Stimulated activated CD4-positive, alpha-beta T cell treated with anti-CD3 and anti-CD28 coated beads, Interleukin-15, amount 100 ng/mL, for 1 hour (primary cell): Measurements from ENCODE around the gene ING1.
"Not testable (repeated sequence)": the region's sequence is repeated elsewhere in the genome, so short reads cannot be mapped to it uniquely, and the experiment has no call there.

Experiments used
- DNase-seq, 2 donors: peaks; one replicate each; pipeline ENCODE4 v3.0.0-alpha.2; 2020; ENCODE audit warnings: low read depth in 1 of 2, low spot score in 1 of 2

ING1 gene

GRCh38 chr13:110690516-110690915 lies 23.0 kb upstream of the ING1 start:
- no peak for DNase-seq

- not testable (repeated sequence) for DNase-seq
Observed at GRCh38 chr13:110695774-110696173, 17.7 kb upstream of the ING1 start.

GRCh38 chr13:110696776-110697175 lies 16.7 kb upstream of the ING1 start:
- DNase-seq, result no peak

- DNase-seq, result no peak
Observed at GRCh38 chr13:110697842-110698241, 15.7 kb upstream of the ING1 start.

- no peak for DNase-seq
Observed at GRCh38 chr13:110698689-110699088, 14.8 kb upstream of the ING1 start.

GRCh38 chr13:110699148-110700145 lies 14.1 kb upstream of the ING1 start:
- DNase-seq, result no peak

- DNase-seq, result no peak
Observed at GRCh38 chr13:110700186-110700585, 13.3 kb upstream of the ING1 start.

- DNase-seq, result no peak
Observed at GRCh38 chr13:110700641-110701040, 12.9 kb upstream of the ING1 start.

GRCh38 chr13:110701061-110701460 lies 12.4 kb upstream of the ING1 start:
- not testable (repeated sequence) for DNase-seq

GRCh38 chr13:110702089-110702488 lies 11.4 kb upstream of the ING1 start:
- no peak for DNase-seq

- DNase-seq, result no peak
Observed at GRCh38 chr13:110702591-110703526, 10.6 kb upstream of the ING1 start.

GRCh38 chr13:110705356-110705825 lies 8.1 kb upstream of the ING1 start:
- DNase-seq, result no peak

GRCh38 chr13:110705826-110706569 lies 7.5 kb upstream of the ING1 start, which contains the start of gene CARS2:
CARS2 (minus strand) TSS chr13:110706116; CDS start chr13:110706093, 23 bp downstream.
- DNase-seq, result peak; percentile 85 to 91

GRCh38 chr13:110706570-110707372 lies 6.7 kb upstream of the ING1 start:
- no peak for DNase-seq

- peak; percentile 72 to 83 for DNase-seq
Observed at GRCh38 chr13:110712081-110712848, 1.2 kb upstream of the ING1 start.

- DNase-seq, result peak; percentile 97 to 100
Observed at GRCh38 chr13:110712849-110713641, 455 bp upstream of the ING1 start.

- DNase-seq, result peak; percentile 59 to 61
Observed at GRCh38 chr13:110713981-110714796, 689 bp downstream of the ING1 start.
